Cardiac muscle cell (in vitro differentiated cells and primary cell): ENCODE results near the gene ADAMTSL5. TPM values are rescaled to one million over a fixed set of nuclear protein-coding genes. Genes with fewer than 3 reads are reported as not detected.

Experiments
- DNase-seq, 2 donors: peaks; one replicate each; pipeline versions ENCODE4 v3.0.0 to v3.0.0-alpha.2; 2010 to 2017; ENCODE audit warnings: low read depth in 1 of 2, low spot score in 1 of 2
- H3K27ac ChIP-seq: fragments of 200-600 bp; sonication (generic); 2 replicates; pipeline ENCODE4 v1.5.1; 2016
- H3K27me3 ChIP-seq: fragments of 200-600 bp; sonication (generic); 2 replicates; pipeline ENCODE4 v1.6.0; 2016; ENCODE audit warnings: control low read depth
- H3K36me3 ChIP-seq: fragments of 200-600 bp; sonication (generic); 2 replicates; pipeline ENCODE4 v1.5.1; 2016; ENCODE audit warnings: control low read depth
- H3K4me1 ChIP-seq: fragments of 200-600 bp; sonication (generic); 2 replicates; pipeline ENCODE4 v1.8.1; 2017; ENCODE audit warnings: low read depth, mild to moderate bottlenecking, mixed run types
- H3K4me3 ChIP-seq: fragments of 200-600 bp; sonication (generic); 2 replicates; pipeline ENCODE4 v1.5.1; 2016; ENCODE audit warnings: mild to moderate bottlenecking
- H3K9me3 ChIP-seq: fragments of 200-600 bp; sonication (generic); 2 replicates; pipeline ENCODE4 v1.5.1; 2017; ENCODE audit warnings: low read depth, mild to moderate bottlenecking, control low read depth
- CTCF ChIP-seq: IDR thresholded peaks from 2 replicates; pipeline ENCODE4 v1.5.1; 2012; ENCODE audit warnings: low read depth, mild to moderate bottlenecking, low read length
- polyA plus RNA-seq: library from polyadenylated mRNA; unstranded; fragments of >200 nt; fragmentation: Nextera tagmentation; extraction: Ambion mirVana; gene quantifications from 2 replicates; pipeline ENCODE4 v1.2.1, GENCODE V29; 2016
- total RNA-seq: library from RNA; depleted of rRNA; stranded (reverse); fragments of >200 nt; gene quantifications from 2 replicates; pipeline ENCODE4 v1.2.3, GENCODE V29; 2016

Gene ADAMTSL5
- total and polyA plus RNA-seq, 2 experiments from 2014 or later: 3.9 to 8.6 TPM

GRCh38 chr19:1492474-1493006, 20.3 kb downstream of the ADAMTSL5 start:
- no peaks in the 10 kb centered on the region for H3K9me3 ChIP-seq
- no peak overlapping the region for H3K4me3 ChIP-seq
- peak overlapping the region; percentile 53 for H3K27ac ChIP-seq
- DNase-seq: no peak
- no peaks in the 10 kb centered on the region for H3K27me3 ChIP-seq
- peaks cover 8% of the 10 kb centered on the region for H3K4me1 ChIP-seq
- no peak for TF ChIP-seq CTCF
- no peaks in the 10 kb centered on the region for H3K36me3 ChIP-seq

DNA sequence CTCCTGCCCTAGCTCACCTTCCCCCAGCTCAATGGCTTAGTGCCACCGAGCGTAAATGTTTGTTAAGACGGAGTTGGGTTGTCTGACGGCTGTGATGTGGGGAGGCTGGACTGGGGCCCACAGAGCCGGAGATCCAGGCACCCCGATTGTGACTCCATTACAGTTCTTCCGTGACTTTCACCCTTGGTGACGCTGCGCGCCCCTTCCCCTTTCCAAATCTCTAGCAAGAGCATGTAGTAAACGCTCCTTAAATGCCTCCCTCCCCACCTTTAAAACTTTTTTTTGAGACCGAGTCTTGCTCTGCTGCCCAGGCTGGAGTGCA, 21.0 kb downstream of the ADAMTSL5 start:
- DNase-seq: no peak
- peak overlapping the region; percentile 34 for H3K4me3 ChIP-seq
- H3K9me3 ChIP-seq: no peaks in the 10 kb centered on the region
- peaks cover 8% of the 10 kb centered on the region for H3K4me1 ChIP-seq
- no peak for TF ChIP-seq CTCF
- no peaks in the 10 kb centered on the region for H3K36me3 ChIP-seq
- no peak overlapping the region for H3K27ac ChIP-seq
- no peaks in the 10 kb centered on the region for H3K27me3 ChIP-seq

- Histone ChIP-seq H3K4me3 (peak within 1 kb of the TSS; percentile 39), H3K27me3 (no peaks in the 10 kb centered on the region), H3K27ac (peak within 1 kb of the TSS; percentile 58), H3K4me1 (peaks cover 8% of the 10 kb centered on the region), H3K36me3 (no peaks in the 10 kb centered on the region), H3K9me3 (no peaks in the 10 kb centered on the region)
- DNase-seq: no peak
- TF ChIP-seq CTCF: no peak
Observed at GRCh38 chr19:1491114-1491848, 21.5 kb downstream of the ADAMTSL5 start, which contains the start of gene REEP6. TSS of gene REEP6 (plus strand) at chr19:1491181. CDS start at chr19:1491270, 89 bp downstream.

DNA sequence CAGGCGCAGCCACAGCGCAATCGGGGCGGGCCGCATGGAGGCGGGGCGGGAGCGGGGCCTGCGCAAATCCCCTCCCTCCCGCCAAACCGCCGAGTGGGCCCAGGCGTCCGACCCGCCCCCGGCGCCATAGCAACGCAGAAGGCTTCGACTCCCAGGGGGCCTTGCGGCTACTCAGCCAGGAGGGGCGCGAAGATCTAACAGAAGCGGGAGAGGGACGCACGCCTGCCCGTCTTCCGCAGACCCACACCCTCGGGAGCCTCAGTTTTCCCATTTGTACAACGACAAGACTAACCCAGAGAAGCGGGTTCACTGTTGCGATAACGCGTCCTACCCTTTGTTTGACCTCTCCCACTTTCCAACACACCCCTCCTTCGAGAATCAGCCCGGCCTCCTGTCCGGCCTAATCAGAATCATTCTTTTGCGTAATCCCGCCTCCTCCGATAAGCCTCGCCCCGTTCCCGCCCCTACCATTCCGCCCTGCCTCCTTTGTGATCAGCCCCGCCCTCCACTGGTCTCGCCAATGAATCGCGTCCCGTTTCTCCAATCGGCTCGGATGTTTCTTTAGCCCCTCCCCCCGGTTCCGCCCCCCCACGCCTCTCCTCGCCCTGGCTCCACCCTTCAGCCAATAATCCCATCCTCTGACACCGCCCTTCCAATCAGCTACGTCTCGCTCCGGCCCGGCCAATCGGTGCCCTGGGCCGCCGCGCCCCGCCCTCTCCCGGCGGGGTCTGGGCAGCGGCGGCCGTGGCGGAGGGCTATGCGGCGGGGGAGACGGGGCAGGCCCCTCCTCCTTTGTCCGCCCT, 22.3 kb downstream of the ADAMTSL5 start, which contains the start of gene PCSK4:
Gene PCSK4 (minus strand): TSS at position 40 of the 803 bp plus-strand sequence. CDS start 4 bp downstream, at position 36.
- TF ChIP-seq CTCF: no peak
- DNase-seq: peak; percentile 99
- peak within 1 kb of the TSS; percentile 39 for H3K4me3 ChIP-seq
- no peaks in the 10 kb centered on the region for H3K27me3 ChIP-seq
- no peaks in the 10 kb centered on the region for H3K9me3 ChIP-seq
- H3K4me1 ChIP-seq: peaks cover 8% of the 10 kb centered on the region
- no peaks in the 10 kb centered on the region for H3K36me3 ChIP-seq
- H3K27ac ChIP-seq: peak within 1 kb of the TSS; percentile 58

DNA sequence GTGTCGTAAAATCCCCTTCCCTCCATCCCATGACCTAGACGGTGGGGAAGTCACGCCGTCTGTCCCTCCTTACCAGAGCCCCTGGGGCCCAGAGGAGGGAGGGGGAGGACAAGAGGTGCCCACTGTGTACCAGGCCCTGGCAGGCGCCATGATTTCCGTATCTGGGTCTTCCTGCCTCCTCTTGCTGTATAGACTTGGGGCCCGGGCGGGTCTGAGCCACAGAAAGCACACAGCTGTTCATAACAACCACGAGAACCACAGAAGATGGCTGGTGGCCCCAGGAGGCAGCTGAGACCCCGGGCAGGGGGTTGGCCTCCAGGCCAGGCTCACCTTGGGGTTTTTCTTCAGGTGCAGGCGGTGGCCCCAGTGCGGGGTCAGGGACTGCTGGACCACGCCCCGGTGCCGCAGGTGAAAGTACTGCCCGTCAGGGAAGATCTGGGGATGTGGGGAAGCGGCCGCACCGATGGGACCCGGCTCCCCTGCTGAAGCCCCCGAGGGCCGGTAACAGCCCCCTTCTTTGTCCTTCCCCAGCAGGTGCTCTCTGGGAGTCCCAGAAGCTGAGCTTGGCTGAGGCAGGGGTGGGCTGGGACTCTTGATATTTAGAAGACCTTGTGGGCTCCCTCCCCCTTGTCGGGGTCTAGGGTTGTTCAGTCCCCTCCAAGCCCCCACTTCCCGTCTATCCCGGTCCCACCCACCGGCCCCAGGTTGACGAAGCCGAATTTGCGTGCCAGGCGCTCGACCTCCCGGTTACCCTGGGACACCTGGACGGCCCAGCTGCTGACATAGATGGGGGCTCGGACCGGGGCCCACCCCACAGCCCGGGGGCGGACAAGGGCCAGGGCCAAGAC, 23.1 kb downstream of the ADAMTSL5 start:
- no peak for TF ChIP-seq CTCF
- no peaks in the 10 kb centered on the region for H3K27me3 ChIP-seq
- H3K36me3 ChIP-seq: no peaks in the 10 kb centered on the region
- H3K4me3 ChIP-seq: peak overlapping the region; percentile 39
- peak overlapping the region; percentile 58 for H3K27ac ChIP-seq
- no peaks in the 10 kb centered on the region for H3K9me3 ChIP-seq
- H3K4me1 ChIP-seq: peaks cover 8% of the 10 kb centered on the region
- DNase-seq: no peak
